G401.6 (cell line): ENCODE measurements around the gene COL4A1.

Source experiments
- FAIRE-seq: peaks from 2 replicates; lab custom pipeline; 2012; peaks lifted over from hg19 to GRCh38; lab: Jason Lieb, UNC

COL4A1 gene

GRCh38 chr13:110341445-110342244 lies 34.7 kb upstream of the COL4A1 start:
- no peak for FAIRE-seq

- no peak for FAIRE-seq
Measured at GRCh38 chr13:110340812-110341444, 34.0 kb upstream of the COL4A1 start.

- no peak for FAIRE-seq
Measured at GRCh38 chr13:110339975-110340550, 33.1 kb upstream of the COL4A1 start.

- FAIRE-seq = no peak
Measured at GRCh38 chr13:110339263-110339662, 32.3 kb upstream of the COL4A1 start.

- no peak for FAIRE-seq
Measured at GRCh38 chr13:110338441-110339101, 31.6 kb upstream of the COL4A1 start.

- no peak for FAIRE-seq
Measured at GRCh38 chr13:110337247-110337646, 30.3 kb upstream of the COL4A1 start.

GRCh38 chr13:110336681-110337080 lies 29.7 kb upstream of the COL4A1 start:
- FAIRE-seq = no peak

GRCh38 chr13:110336108-110336507 lies 29.2 kb upstream of the COL4A1 start:
- no peak for FAIRE-seq

- no peak for FAIRE-seq
Measured at GRCh38 chr13:110334841-110335490, 28.0 kb upstream of the COL4A1 start.

- no peak for FAIRE-seq
Measured at GRCh38 chr13:110334256-110334655, 27.3 kb upstream of the COL4A1 start.

GRCh38 chr13:110333837-110334236 lies 26.9 kb upstream of the COL4A1 start:
- FAIRE-seq = no peak

- no peak for FAIRE-seq
Measured at GRCh38 chr13:110332750-110333149, 25.8 kb upstream of the COL4A1 start.

GRCh38 chr13:110331362-110331761 lies 24.4 kb upstream of the COL4A1 start:
- no peak for FAIRE-seq

GRCh38 chr13:110330491-110331011 lies 23.6 kb upstream of the COL4A1 start:
- FAIRE-seq = no peak

GRCh38 chr13:110329798-110330461 lies 23.0 kb upstream of the COL4A1 start:
- no peak for FAIRE-seq

- no peak for FAIRE-seq
Measured at GRCh38 chr13:110329258-110329657, 22.3 kb upstream of the COL4A1 start.

- no peak for FAIRE-seq
Measured at GRCh38 chr13:110328573-110328972, 21.6 kb upstream of the COL4A1 start.

- FAIRE-seq = no peak
Measured at GRCh38 chr13:110327051-110327721, 20.2 kb upstream of the COL4A1 start.

- FAIRE-seq = no peak
Measured at GRCh38 chr13:110326263-110326904, 19.4 kb upstream of the COL4A1 start.

- no peak for FAIRE-seq
Measured at GRCh38 chr13:110324026-110324749, 17.2 kb upstream of the COL4A1 start.
